GM12873 (cell line): ENCODE results near the gene SOX6.

Experiments used
- CTCF ChIP-seq: IDR thresholded peaks from 2 replicates; pipeline ENCODE4 v1.5.1; 2012; ENCODE audit warnings: low read depth, mild to moderate bottlenecking, moderate library complexity, low read length, control low read depth; ENCODE audit not compliant: insufficient read depth; ENCODE audit errors: missing control alignments

SOX6 gene

GRCh38 chr11:15943418-15944197 lies 412.7 kb downstream of the SOX6 start:
- TF ChIP-seq CTCF = no peak

- TF ChIP-seq CTCF = no peak
These were observed 413.4 kb downstream of the SOX6 start for GRCh38 chr11:15942936-15943335.

GRCh38 chr11:15942126-15942525 lies 414.2 kb downstream of the SOX6 start:
- TF ChIP-seq CTCF = no peak

GRCh38 chr11:15941206-15941770 lies 415.1 kb downstream of the SOX6 start:
- peak; percentile 98 for TF ChIP-seq CTCF

- no peak for TF ChIP-seq CTCF
These were observed 415.7 kb downstream of the SOX6 start for GRCh38 chr11:15940462-15941205.

- TF ChIP-seq CTCF = no peak
These were observed 417.4 kb downstream of the SOX6 start for GRCh38 chr11:15938983-15939382.

GRCh38 chr11:15938121-15938611 lies 418.2 kb downstream of the SOX6 start:
- no peak for TF ChIP-seq CTCF
